Neuronal stem cell (in vitro differentiated cells): ENCODE data around the gene HAUS2.

Experiments used
- DNase-seq: peaks from one replicate; pipeline ENCODE4 v3.0.0-alpha.2; 2013; ENCODE audit warnings: low spot score
- H2AFZ ChIP-seq: one replicate; pipeline ENCODE4 v1.6.1; 2013; ENCODE audit warnings: mild to moderate bottlenecking, low read length, inconsistent platforms
- H2AK5ac ChIP-seq: 2 replicates; pipeline ENCODE4 v1.6.1; 2013; ENCODE audit warnings: low read depth, mild to moderate bottlenecking, inconsistent platforms, low read length, moderate library complexity, mixed read lengths
- H2BK120ac ChIP-seq: 2 replicates; pipeline ENCODE4 v1.6.1; 2013; ENCODE audit warnings: low read depth, mild to moderate bottlenecking, inconsistent platforms, low read length, moderate library complexity, mixed read lengths
- H2BK12ac ChIP-seq: one replicate; pipeline ENCODE4 v1.6.1; 2013; ENCODE audit warnings: low read length, inconsistent platforms
- H2BK15ac ChIP-seq: 2 replicates; pipeline ENCODE4 v1.6.1; 2013; ENCODE audit warnings: mild to moderate bottlenecking, low read length, inconsistent platforms, mixed read lengths
- H2BK5ac ChIP-seq: one replicate; pipeline ENCODE4 v1.6.1; 2013; ENCODE audit warnings: inconsistent platforms, mild to moderate bottlenecking, low read length, moderate library complexity
- H3K14ac ChIP-seq: one replicate; pipeline ENCODE4 v1.6.1; 2013; ENCODE audit warnings: low read length, inconsistent platforms
- H3K18ac ChIP-seq: 2 replicates; pipeline ENCODE4 v1.6.1; 2013; ENCODE audit warnings: low read length, inconsistent platforms
- H3K23ac ChIP-seq: 2 replicates; pipeline ENCODE4 v1.6.1; 2013; ENCODE audit warnings: low read depth, mild to moderate bottlenecking, mixed read lengths, low read length, inconsistent platforms; ENCODE audit not compliant: poor library complexity
- H3K27ac ChIP-seq: replicated peaks from 3 replicates; pipeline ENCODE4 v1.5.1; 2013; ENCODE audit warnings: low read length, inconsistent platforms
- H3K27me3 ChIP-seq, 3 experiments: 2 replicates each; pipeline ENCODE4 v1.6.1; 2013; ENCODE audit warnings: low read length in 3 of 3, mild to moderate bottlenecking in 2 of 3, inconsistent platforms in 1 of 3, low read depth in 1 of 3, mixed read lengths in 1 of 3, moderate library complexity in 1 of 3; ENCODE audit not compliant: control insufficient read depth in 3 of 3, insufficient read depth in 3 of 3
- H3K36me3 ChIP-seq, 2 donors: replicated peaks in 1 of 2; 2 replicates each; pipeline ENCODE4 v1.6.1; 2013; ENCODE audit warnings: low read length in 2 of 2; ENCODE audit not compliant: control insufficient read depth in 2 of 2, insufficient read depth in 2 of 2
- H3K4ac ChIP-seq: 2 replicates; pipeline ENCODE4 v1.6.1; 2013; ENCODE audit warnings: inconsistent platforms, mild to moderate bottlenecking, low read length, moderate library complexity
- H3K4me1 ChIP-seq, 2 donors: 1 replicate in 1 of 2; 2 replicates in 1 of 2; pipeline ENCODE4 v1.6.1; 2013; ENCODE audit warnings: low read length in 2 of 2, low read depth in 1 of 2; ENCODE audit not compliant: control insufficient read depth in 2 of 2, insufficient read depth in 1 of 2
- H3K4me2 ChIP-seq: one replicate; pipeline ENCODE4 v1.6.1; 2013; ENCODE audit warnings: mild to moderate bottlenecking, low read length, inconsistent platforms; ENCODE audit not compliant: insufficient read depth, poor library complexity, severe bottlenecking
- H3K4me3 ChIP-seq, 2 donors: 2 replicates each; pipeline ENCODE4 v1.5.1; 2013; ENCODE audit warnings: low read length in 2 of 2, mild to moderate bottlenecking in 2 of 2, inconsistent platforms in 1 of 2, moderate library complexity in 1 of 2
- H3K79me1 ChIP-seq: one replicate; pipeline ENCODE4 v1.6.1; 2013; ENCODE audit warnings: low read depth, mild to moderate bottlenecking, inconsistent platforms, low read length, moderate library complexity
- H3K9ac ChIP-seq: one replicate; pipeline ENCODE4 v1.6.1; 2013; ENCODE audit warnings: mild to moderate bottlenecking, low read depth, low read length, inconsistent platforms; ENCODE audit not compliant: poor library complexity
- H3K9me3 ChIP-seq, 2 donors: replicated peaks in 1 of 2; 2 replicates each; pipeline versions ENCODE3 to v1.6.1; 2013; ENCODE audit warnings: low read length in 2 of 2, mild to moderate bottlenecking in 2 of 2, inconsistent platforms in 1 of 2, low read depth in 1 of 2, mixed read lengths in 1 of 2, moderate library complexity in 1 of 2; ENCODE audit not compliant: control insufficient read depth in 2 of 2, insufficient read depth in 1 of 2
- H4K8ac ChIP-seq: one replicate; pipeline ENCODE4 v1.6.1; 2013; ENCODE audit warnings: low read depth, mild to moderate bottlenecking, inconsistent platforms, low read length, moderate library complexity
- H4K91ac ChIP-seq: one replicate; pipeline ENCODE4 v1.6.1; 2013; ENCODE audit warnings: low read length, low read depth, mild to moderate bottlenecking, inconsistent platforms; ENCODE audit not compliant: poor library complexity
- WGBS, 2 donors: extraction: QIAGEN DNeasy Blood & Tissue Kit; methylation state at CpG; one replicate each; pipeline ENCODE4 v1.1.7; 2013; ENCODE audit warnings: missing lambda C conversion rate in 2 of 2, mixed read lengths in 1 of 2; ENCODE audit not compliant: insufficient read length in 2 of 2, insufficient replicate concordance in 1 of 2; ENCODE audit errors: extremely low coverage in 2 of 2; 5-methylcytosine and 5-hydroxymethylcytosine counted together

HAUS2 gene

DNA sequence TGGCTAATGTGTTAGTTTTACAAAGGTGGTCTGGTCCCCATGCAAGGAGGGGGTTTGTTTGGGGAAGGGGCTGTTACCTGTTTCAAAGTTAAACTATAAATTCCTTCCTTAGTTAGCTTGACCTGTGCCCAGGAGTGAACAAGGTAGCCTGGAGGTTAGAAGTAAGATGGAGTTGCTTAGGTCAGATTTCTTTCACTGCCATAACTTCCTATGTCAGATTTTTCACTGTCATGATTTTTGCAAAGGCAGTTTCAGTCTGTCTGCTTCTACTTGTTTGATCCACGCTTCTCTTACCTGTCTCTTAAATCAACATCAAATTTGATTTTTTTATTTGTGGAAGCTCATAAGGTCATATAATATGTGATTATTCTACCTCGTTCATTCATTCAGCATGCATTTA is 55.3 kb downstream of the HAUS2 start:
- H4K91ac ChIP-seq: no peak overlapping the region
- peaks cover 0 to 59% of the 10 kb centered on the region in 2 donors for H3K36me3 ChIP-seq
- H3K4me1 ChIP-seq: peaks cover 0 to 4% of the 10 kb centered on the region in 2 donors
- no peak overlapping the region for H3K27ac ChIP-seq
- peaks cover 2 to 27% of the 10 kb centered on the region in 2 donors for H3K9me3 ChIP-seq
- no peak overlapping the region for H2BK15ac ChIP-seq
- no peak overlapping the region for H3K9ac ChIP-seq
- no peaks in the 10 kb centered on the region for H3K79me1 ChIP-seq
- H3K14ac ChIP-seq: no peak overlapping the region
- no peak overlapping the region for H3K4me2 ChIP-seq
- no peak overlapping the region for H2AFZ ChIP-seq
- no peak overlapping the region for H4K8ac ChIP-seq
- WGBS, 2 donors: no CpG with 5 or more reads among the region's 2 CpGs
- H2BK5ac ChIP-seq: no peak overlapping the region
- no peak overlapping the region for H2BK12ac ChIP-seq
- H2BK120ac ChIP-seq: no peak overlapping the region
- H3K18ac ChIP-seq: no peak overlapping the region
- no peak for DNase-seq
- no peak overlapping the region for H2AK5ac ChIP-seq
- no peak overlapping the region for H3K4me3 ChIP-seq
- no peak overlapping the region for H3K23ac ChIP-seq
- H3K27me3 ChIP-seq: no peaks in the 10 kb centered on the region
- H3K4ac ChIP-seq: no peak overlapping the region

DNA sequence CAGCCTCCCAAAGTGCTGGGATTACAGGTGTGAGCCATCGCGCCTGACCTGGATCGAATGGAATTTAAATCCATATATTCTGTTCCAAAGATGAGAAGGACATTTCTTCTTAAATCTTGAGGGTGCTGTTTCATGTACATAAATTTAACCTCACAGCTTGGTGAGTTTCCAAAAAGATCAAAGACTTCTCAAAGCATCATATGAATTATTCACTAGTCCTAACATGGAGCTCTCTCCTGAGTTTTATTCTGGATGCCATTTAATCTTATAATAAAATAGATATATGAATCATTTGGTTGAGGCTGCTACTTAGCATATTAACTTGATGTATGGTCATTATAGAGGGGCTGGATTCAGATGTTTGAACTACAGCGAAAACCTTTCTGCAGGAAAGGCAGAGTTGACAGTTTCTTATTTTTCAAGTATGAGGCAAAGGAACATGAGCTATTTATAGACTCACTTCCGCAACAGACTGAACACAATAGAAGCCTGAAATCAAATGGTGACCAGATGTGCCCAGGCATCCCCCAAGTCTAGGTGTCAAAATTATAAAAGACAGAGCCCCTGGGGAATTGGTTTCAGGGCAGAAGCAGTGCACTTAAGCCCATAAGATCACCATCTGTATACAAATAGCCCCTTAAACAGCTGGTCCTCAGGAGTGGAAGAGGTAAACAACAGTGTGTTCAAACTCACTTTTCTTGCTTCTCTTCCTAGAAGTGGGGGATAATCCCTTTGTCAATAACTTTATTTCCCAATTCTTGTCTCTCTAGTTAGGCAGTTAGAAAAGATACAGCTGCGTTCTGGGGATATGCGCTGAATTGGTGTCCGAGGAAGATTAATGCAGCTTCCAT is 56.5 kb downstream of the HAUS2 start:
- H4K8ac ChIP-seq: no peak overlapping the region
- no peak overlapping the region for H3K14ac ChIP-seq
- no peaks in the 10 kb centered on the region for H3K27me3 ChIP-seq
- no peak overlapping the region for H2BK15ac ChIP-seq
- no peak overlapping the region for H2AFZ ChIP-seq
- no peaks in the 10 kb centered on the region for H3K79me1 ChIP-seq
- H3K4ac ChIP-seq: no peak overlapping the region
- H3K4me1 ChIP-seq: peaks cover 0 to 4% of the 10 kb centered on the region in 2 donors
- no peak overlapping the region for H3K18ac ChIP-seq
- peaks cover 2 to 20% of the 10 kb centered on the region in 2 donors for H3K9me3 ChIP-seq
- no CpG with 5 or more reads among the region's 8 CpGs for WGBS, 2 donors
- no peak overlapping the region for H2BK120ac ChIP-seq
- H4K91ac ChIP-seq: no peak overlapping the region
- H3K9ac ChIP-seq: no peak overlapping the region
- H3K4me2 ChIP-seq: no peak overlapping the region
- H3K36me3 ChIP-seq: peaks cover 0 to 49% of the 10 kb centered on the region in 2 donors
- H2BK12ac ChIP-seq: no peak overlapping the region
- no peak overlapping the region for H3K4me3 ChIP-seq
- no peak overlapping the region for H2BK5ac ChIP-seq
- H2AK5ac ChIP-seq: no peak overlapping the region
- H3K27ac ChIP-seq: no peak overlapping the region
- H3K23ac ChIP-seq: no peak overlapping the region
- no peak for DNase-seq

DNA sequence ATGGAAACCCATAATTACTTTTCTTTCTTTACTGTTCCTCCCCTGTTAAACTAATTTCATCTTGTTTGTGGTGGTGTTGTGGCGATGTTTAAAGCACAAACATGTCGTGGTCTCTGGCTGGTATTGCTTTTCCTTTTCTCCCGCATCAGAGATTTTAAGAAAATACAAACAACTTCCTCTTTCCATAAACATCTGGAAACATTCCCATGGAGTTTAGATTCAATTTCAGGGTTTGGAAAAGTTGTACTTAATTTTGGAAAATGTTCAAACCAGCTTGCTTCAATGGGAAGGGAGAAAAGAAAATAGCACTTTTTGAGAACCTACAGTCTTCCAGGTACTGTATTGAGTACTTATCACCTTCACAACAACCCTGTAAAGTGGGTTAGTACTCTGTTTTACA is 57.2 kb downstream of the HAUS2 start:
- Histone ChIP-seq H3K4me2 (no peak overlapping the region), H3K9ac (no peak overlapping the region), H4K91ac (no peak overlapping the region), H2BK5ac (no peak overlapping the region), H3K23ac (no peak overlapping the region), H3K27me3 (no peaks in the 10 kb centered on the region), H2BK15ac (no peak overlapping the region), H3K14ac (no peak overlapping the region), H2BK12ac (no peak overlapping the region), H3K4me1 (peaks cover 0 to 4% of the 10 kb centered on the region in 2 donors), H3K4me3 (no peak overlapping the region), H3K18ac (no peak overlapping the region), H3K36me3 (peaks cover 0 to 47% of the 10 kb centered on the region in 2 donors), H3K79me1 (no peaks in the 10 kb centered on the region), H4K8ac (no peak overlapping the region), H2AK5ac (no peak overlapping the region), H3K4ac (no peak overlapping the region), H2BK120ac (no peak overlapping the region), H2AFZ (no peak overlapping the region), H3K9me3 (peaks cover 2 to 19% of the 10 kb centered on the region in 2 donors), H3K27ac (no peak overlapping the region)
- no CpG with 5 or more reads among the region's 3 CpGs for WGBS, 2 donors
- no peak for DNase-seq

- no CpG with 5 or more reads among the region's 4 CpGs for WGBS, 2 donors
- Histone ChIP-seq H3K27ac (no peak overlapping the region), H4K8ac (no peak overlapping the region), H3K4me2 (no peak overlapping the region), H3K9ac (no peak overlapping the region), H2AK5ac (no peak overlapping the region), H2BK5ac (no peak overlapping the region), H2AFZ (no peak overlapping the region), H2BK120ac (no peak overlapping the region), H3K36me3 (peaks cover 0 to 34% of the 10 kb centered on the region in 2 donors), H3K18ac (no peak overlapping the region), H3K9me3 (peaks cover 0 to 3% of the 10 kb centered on the region in 2 donors), H3K4me1 (peaks cover 0 to 4% of the 10 kb centered on the region in 2 donors), H3K4me3 (no peak overlapping the region), H3K4ac (no peak overlapping the region), H2BK12ac (no peak overlapping the region), H3K27me3 (no peaks in the 10 kb centered on the region), H2BK15ac (no peak overlapping the region), H4K91ac (no peak overlapping the region), H3K79me1 (no peaks in the 10 kb centered on the region), H3K23ac (no peak overlapping the region), H3K14ac (no peak overlapping the region)
- DNase-seq: no peak
Measured at GRCh38 chr15:42608110-42608531, 59.5 kb downstream of the HAUS2 start.
